Medulla oblongata (tissue), 1 donor: ENCODE data around the gene GNB4.

Experiments
- DNase-seq: peaks from one replicate; pipeline ENCODE4 v3.0.0-alpha.2; 2015; ENCODE audit errors: extremely low spot score

The GNB4 gene

GRCh38 chr3:179436517-179436916 lies 14.8 kb downstream of the GNB4 start:
- peak; percentile 66 for DNase-seq

GRCh38 chr3:179432451-179432850 lies 18.8 kb downstream of the GNB4 start:
- no peak for DNase-seq

GRCh38 chr3:179432021-179432420 lies 19.2 kb downstream of the GNB4 start:
- DNase-seq: peak; percentile 88

- no peak for DNase-seq
Observed at GRCh38 chr3:179430277-179430870, 20.9 kb downstream of the GNB4 start.

- no peak for DNase-seq
Observed at GRCh38 chr3:179428876-179429548, 22.3 kb downstream of the GNB4 start.

GRCh38 chr3:179425075-179425474 lies 26.2 kb downstream of the GNB4 start:
- DNase-seq: no peak

- peak; percentile 78 for DNase-seq
Observed at GRCh38 chr3:179421500-179421899, 29.8 kb downstream of the GNB4 start.

- DNase-seq: no peak
Observed at GRCh38 chr3:179418610-179419009, 32.7 kb downstream of the GNB4 start.

- DNase-seq: no peak
Observed at GRCh38 chr3:179416681-179417080, 34.6 kb downstream of the GNB4 start.

- no peak for DNase-seq
Observed at GRCh38 chr3:179415377-179415776, 35.9 kb downstream of the GNB4 start.

GRCh38 chr3:179414804-179415203 lies 36.5 kb downstream of the GNB4 start:
- DNase-seq: no peak

- no peak for DNase-seq
Observed at GRCh38 chr3:179410999-179411398, 40.3 kb downstream of the GNB4 start.

- DNase-seq: peak; percentile 21
Observed at GRCh38 chr3:179410331-179410730, 40.9 kb downstream of the GNB4 start.

- no peak for DNase-seq
Observed at GRCh38 chr3:179404307-179404706, 47.0 kb downstream of the GNB4 start.

GRCh38 chr3:179402963-179403362 lies 48.3 kb downstream of the GNB4 start:
- DNase-seq: no peak

- no peak for DNase-seq
Observed at GRCh38 chr3:179401561-179401960, 49.7 kb downstream of the GNB4 start.

- DNase-seq: no peak
Observed at GRCh38 chr3:179398574-179399231, 52.6 kb downstream of the GNB4 start.

- no peak for DNase-seq
Observed at GRCh38 chr3:179391906-179392305, 59.4 kb downstream of the GNB4 start.

- DNase-seq: no peak
Observed at GRCh38 chr3:179376474-179376873, 74.8 kb downstream of the GNB4 start.

GRCh38 chr3:179375091-179375999 lies 75.9 kb downstream of the GNB4 start:
- no peak for DNase-seq

GRCh38 chr3:179373938-179374337 lies 77.3 kb downstream of the GNB4 start:
- DNase-seq: no peak

GRCh38 chr3:179369621-179370020 lies 81.6 kb downstream of the GNB4 start:
- no peak for DNase-seq
